ENCODE measurements around the gene SASH1. TPM values are rescaled to one million over a fixed set of nuclear protein-coding genes. Genes with fewer than 3 reads are reported as not detected.

The SASH1 gene
- total RNA-seq, 1 experiment from 2014 or later = 11.7 TPM

DNA sequence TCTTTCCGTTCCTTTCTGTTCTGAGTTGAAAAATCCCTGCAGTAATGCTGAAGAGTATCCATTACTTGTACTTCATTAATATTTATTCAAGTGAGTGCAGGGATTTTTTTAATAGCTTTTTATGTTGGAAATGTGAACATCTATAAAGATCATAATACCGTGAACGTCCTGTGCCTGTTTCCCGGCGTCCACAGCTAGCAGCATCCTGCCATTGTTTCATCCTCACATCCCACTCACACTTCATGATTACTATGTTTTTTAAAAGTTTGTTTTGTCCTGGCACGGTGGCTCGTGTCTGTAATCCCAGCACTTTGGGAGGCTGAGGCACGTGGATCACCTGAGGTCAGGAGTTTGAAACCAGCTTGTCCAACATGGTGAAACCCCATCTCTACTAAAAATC lies 54.3 kb downstream of the SASH1 start (continued):
- TF ChIP-seq CTCF (IDR thresholded peaks at IDR 0.05 in 2 of 3, conservative IDR thresholded peaks at IDR 0.05 in 1 of 3; ENCODE audit: borderline replicate concordance in 1 of 3, insufficient read depth in 1 of 3, low read depth in 2 of 3, low read length in 2 of 3) (no peak), ZFX (IDR thresholded peaks at IDR 0.05) (no peak), YY1 (IDR thresholded peaks at IDR 0.05; ENCODE audit: extremely low read depth, insufficient replicate concordance, low read depth, low read length) (no peak), CEBPB (IDR thresholded peaks at IDR 0.05; ENCODE audit: low read depth) (no peak), SIN3A (IDR thresholded peaks at IDR 0.05; ENCODE audit: low read depth) (no peak), POLR2AphosphoS5 (IDR thresholded peaks at IDR 0.05; ENCODE audit: low read depth, low read length) (no peak)
- TF ChIP-seq, protein P1, sequence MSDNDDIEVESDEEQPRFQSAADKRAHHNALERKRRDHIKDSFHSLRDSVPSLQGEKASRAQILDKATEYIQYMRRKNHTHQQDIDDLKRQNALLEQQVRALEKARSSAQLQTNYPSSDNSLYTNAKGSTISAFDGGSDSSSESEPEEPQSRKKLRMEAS (IDR thresholded peaks at IDR 0.05) = no peak

DNA sequence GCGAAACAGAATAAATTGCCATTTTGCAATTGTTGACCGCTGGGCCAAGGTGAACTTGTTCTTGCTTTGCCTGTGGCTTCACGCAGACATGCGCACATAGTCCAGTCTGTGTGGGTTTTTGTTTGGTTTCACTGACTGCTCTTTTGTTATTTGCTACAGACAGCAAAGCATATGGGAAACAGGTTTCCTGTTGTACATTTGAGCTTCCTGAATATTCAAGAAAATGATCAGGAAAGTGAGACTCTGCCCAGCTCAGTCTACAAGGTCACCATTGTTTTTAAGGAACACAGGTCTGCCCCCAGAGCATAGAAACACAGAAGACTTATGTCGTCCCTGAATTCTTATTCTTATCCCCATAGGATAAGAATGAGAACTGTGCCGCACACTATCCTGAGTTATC lies 55.6 kb downstream of the SASH1 start:
- no peak overlapping the region for H3K9ac ChIP-seq (ENCODE audit: low read length)
- ATAC-seq (no peak), DNase-seq (ENCODE audit: low read depth, low spot score) (no peak)
- H3K27me3 ChIP-seq (ENCODE audit: insufficient read depth, low read length) = no peaks in the 10 kb centered on the region
- BruUV-seq (replicated peaks) = no TSS peak
- no peak overlapping the region for H3K4me3 ChIP-seq (replicated peaks in 1 of 2; ENCODE audit: low read depth in 1 of 2, low read length in 2 of 2)
- no peaks in the 10 kb centered on the region for H3K36me3 ChIP-seq (ENCODE audit: control insufficient read depth in 1 of 2, insufficient read depth in 2 of 2, low read length in 2 of 2)
- 0 out of 2 replicates have a peak, but pooled peaks cover 3% of the 10 kb centered on the region for H3K9me2 ChIP-seq (ENCODE audit: insufficient read depth)
- no peaks in the 10 kb centered on the region for H3K79me2 ChIP-seq (ENCODE audit: insufficient read depth, low read length)
- H3K9me3 ChIP-seq (ENCODE audit: control insufficient read depth in 1 of 2, insufficient read depth in 1 of 2, low read depth in 1 of 2, low read length in 2 of 2) = no peaks in the 10 kb centered on the region
- no peak overlapping the region for H2AFZ ChIP-seq (ENCODE audit: low read depth, low read length, poor library complexity, severe bottlenecking)
- CTCF ChIA-PET = no interaction called here
- H4K20me1 ChIP-seq (ENCODE audit: insufficient read depth) = no peaks in the 10 kb centered on the region
- H3K4me1 ChIP-seq (ENCODE audit: control insufficient read depth in 1 of 2, insufficient read depth in 2 of 2, low read length in 2 of 2) = no peaks in the 10 kb centered on the region
- POLR2A ChIA-PET = no interaction called here
- RAD21 ChIA-PET (ENCODE audit: low non-redundant PET in 1 of 2, low total read pairs in 2 of 2, uncharacterized antibody in 2 of 2, unreplicated experiment in 2 of 2) = no interaction called here
- H3K4me2 ChIP-seq (ENCODE audit: low read length) = no peak overlapping the region
- TF ChIP-seq SIN3A (IDR thresholded peaks at IDR 0.05; ENCODE audit: low read depth) (no peak), JUND (IDR thresholded peaks at IDR 0.05) (no peak), TCF7L2 (IDR thresholded peaks at IDR 0.05; ENCODE audit: borderline replicate concordance, extremely low read depth, insufficient read depth, insufficient read length) (no peak)
- TF ChIP-seq, protein P2, sequence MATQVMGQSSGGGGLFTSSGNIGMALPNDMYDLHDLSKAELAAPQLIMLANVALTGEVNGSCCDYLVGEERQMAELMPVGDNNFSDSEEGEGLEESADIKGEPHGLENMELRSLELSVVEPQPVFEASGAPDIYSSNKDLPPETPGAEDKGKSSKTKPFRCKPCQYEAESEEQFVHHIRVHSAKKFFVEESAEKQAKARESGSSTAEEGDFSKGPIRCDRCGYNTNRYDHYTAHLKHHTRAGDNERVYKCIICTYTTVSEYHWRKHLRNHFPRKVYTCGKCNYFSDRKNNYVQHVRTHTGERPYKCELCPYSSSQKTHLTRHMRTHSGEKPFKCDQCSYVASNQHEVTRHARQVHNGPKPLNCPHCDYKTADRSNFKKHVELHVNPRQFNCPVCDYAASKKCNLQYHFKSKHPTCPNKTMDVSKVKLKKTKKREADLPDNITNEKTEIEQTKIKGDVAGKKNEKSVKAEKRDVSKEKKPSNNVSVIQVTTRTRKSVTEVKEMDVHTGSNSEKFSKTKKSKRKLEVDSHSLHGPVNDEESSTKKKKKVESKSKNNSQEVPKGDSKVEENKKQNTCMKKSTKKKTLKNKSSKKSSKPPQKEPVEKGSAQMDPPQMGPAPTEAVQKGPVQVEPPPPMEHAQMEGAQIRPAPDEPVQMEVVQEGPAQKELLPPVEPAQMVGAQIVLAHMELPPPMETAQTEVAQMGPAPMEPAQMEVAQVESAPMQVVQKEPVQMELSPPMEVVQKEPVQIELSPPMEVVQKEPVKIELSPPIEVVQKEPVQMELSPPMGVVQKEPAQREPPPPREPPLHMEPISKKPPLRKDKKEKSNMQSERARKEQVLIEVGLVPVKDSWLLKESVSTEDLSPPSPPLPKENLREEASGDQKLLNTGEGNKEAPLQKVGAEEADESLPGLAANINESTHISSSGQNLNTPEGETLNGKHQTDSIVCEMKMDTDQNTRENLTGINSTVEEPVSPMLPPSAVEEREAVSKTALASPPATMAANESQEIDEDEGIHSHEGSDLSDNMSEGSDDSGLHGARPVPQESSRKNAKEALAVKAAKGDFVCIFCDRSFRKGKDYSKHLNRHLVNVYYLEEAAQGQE (IDR thresholded peaks at IDR 0.05; ENCODE audit: low read depth) = no peak
- intact Hi-C loops (cut with micrococcal nuclease) = no loop called here
- H3K27ac ChIP-seq (ENCODE audit: low read depth, low read length) = no peak overlapping the region
